Esophagus muscularis mucosa (tissue), 4 donors: ENCODE data around the gene MPV17. TPM values are rescaled to one million over a fixed set of nuclear protein-coding genes. Genes with fewer than 3 reads are reported as not detected.
A peak's percentile ranks its signal among the peaks of the same experiment; 100 is the strongest.

Source experiments
- DNase-seq: peaks from one replicate; pipeline ENCODE4 v3.0.0-alpha.2; 2017; ENCODE audit errors: extremely low spot score
- H3K27ac ChIP-seq, 4 donors: fragments of 200-600 bp; sonication (generic); replicated peaks in 1 of 4; 1 replicate in 3 of 4; 2 replicates in 1 of 4; pipeline ENCODE4 v1.5.1; 2016 to 2019; ENCODE audit warnings: mild to moderate bottlenecking in 1 of 4
- H3K27me3 ChIP-seq, 4 donors: fragments of 200-600 bp; sonication (generic); one replicate each; pipeline versions ENCODE4 v1.5.1 to v1.6.0; 2016 to 2019
- H3K36me3 ChIP-seq, 4 donors: fragments of 200-600 bp; sonication (generic); one replicate each; pipeline ENCODE4 v1.5.1; 2016 to 2019
- H3K4me1 ChIP-seq, 4 donors: fragments of 200-600 bp; sonication (generic); one replicate each; pipeline ENCODE4 v1.5.1; 2016 to 2019
- H3K4me3 ChIP-seq, 4 donors: fragments of 200-600 bp; sonication (generic); 1 replicate in 2 of 4; 2 replicates in 2 of 4; pipeline ENCODE4 v1.5.1; 2016 to 2019; ENCODE audit warnings: mild to moderate bottlenecking in 4 of 4, moderate library complexity in 1 of 4
- H3K9me3 ChIP-seq, 4 donors: fragments of 200-600 bp; sonication (generic); 1 replicate in 3 of 4; 2 replicates in 1 of 4; pipeline ENCODE4 v1.5.1; 2016 to 2019
- EP300 ChIP-seq: sonication (generic); formaldehyde crosslinking; IDR thresholded peaks from one replicate; pipeline ENCODE4 v1.6.1; 2017; ENCODE audit warnings: antibody characterized with exemption
- POLR2A ChIP-seq: fragments of 450-650 bp; IDR thresholded peaks from one replicate; pipeline ENCODE4 v1.6.1; 2017; ENCODE audit warnings: antibody characterized with exemption, moderate library complexity, mild to moderate bottlenecking, low read depth
- POLR2AphosphoS5 ChIP-seq, 2 donors: sonication (generic); formaldehyde crosslinking; IDR thresholded peaks; one replicate each; pipeline ENCODE4 v1.6.1; 2017; ENCODE audit warnings: antibody characterized with exemption in 2 of 2
- WGBS: methylation state at CpG from one replicate; pipeline ENCODE4 v1.1.5; 2018; 5-methylcytosine and 5-hydroxymethylcytosine counted together
- intact Hi-C: fragments of 100-400 bp; cut with DNase I; formaldehyde crosslinking; loops from one replicate; pipeline ENCODE4 v1.15.1; 2023
- total RNA-seq, 4 donors: library from RNA; depleted of rRNA; stranded (reverse); fragments of >200 nt; gene quantifications; one replicate each; pipeline versions ENCODE4 v1.1.0 to v1.2.1, GENCODE V29; 2016
- TF ChIP-seq, protein P1 (sequence below), 3 experiments: fragments of 200-600 bp in 2 of 3; fragments of 450-650 bp in 1 of 3; sonication (generic) in 2 of 3; IDR thresholded peaks; one replicate each; pipeline ENCODE4 v1.5.1; 2017 to 2019; ENCODE audit warnings: antibody characterized with exemption in 3 of 3, mild to moderate bottlenecking in 2 of 3, moderate library complexity in 1 of 3

The MPV17 gene
- total RNA-seq, 4 donors from 2014 or later: 46.7 to 70.2 (median 60.6) TPM

GRCh38 chr2:27312152-27312551 is 10.7 kb downstream of the MPV17 start:
- no peak for DNase-seq
- intact Hi-C loops: no loop called here
- peaks cover 0 to 19% (median 13%) of the 10 kb centered on the region in 4 donors for H3K27me3 ChIP-seq
- H3K4me3 ChIP-seq: no peak overlapping the region
- peaks cover 5 to 18% (median 16%) of the 10 kb centered on the region in 4 donors for H3K4me1 ChIP-seq
- H3K27ac ChIP-seq: no peak overlapping the region
- H3K36me3 ChIP-seq: peaks cover 6 to 64% (median 45%) of the 10 kb centered on the region in 4 donors
- WGBS: 100% methylated on average over 3 of the region's 3 CpGs
- no peaks in the 10 kb centered on the region for H3K9me3 ChIP-seq
- TF ChIP-seq POLR2AphosphoS5 (IDR thresholded peaks at IDR 0.05): no peak
- no peak for TF ChIP-seq EP300
- no peak for TF ChIP-seq POLR2A
- TF ChIP-seq, protein P1, sequence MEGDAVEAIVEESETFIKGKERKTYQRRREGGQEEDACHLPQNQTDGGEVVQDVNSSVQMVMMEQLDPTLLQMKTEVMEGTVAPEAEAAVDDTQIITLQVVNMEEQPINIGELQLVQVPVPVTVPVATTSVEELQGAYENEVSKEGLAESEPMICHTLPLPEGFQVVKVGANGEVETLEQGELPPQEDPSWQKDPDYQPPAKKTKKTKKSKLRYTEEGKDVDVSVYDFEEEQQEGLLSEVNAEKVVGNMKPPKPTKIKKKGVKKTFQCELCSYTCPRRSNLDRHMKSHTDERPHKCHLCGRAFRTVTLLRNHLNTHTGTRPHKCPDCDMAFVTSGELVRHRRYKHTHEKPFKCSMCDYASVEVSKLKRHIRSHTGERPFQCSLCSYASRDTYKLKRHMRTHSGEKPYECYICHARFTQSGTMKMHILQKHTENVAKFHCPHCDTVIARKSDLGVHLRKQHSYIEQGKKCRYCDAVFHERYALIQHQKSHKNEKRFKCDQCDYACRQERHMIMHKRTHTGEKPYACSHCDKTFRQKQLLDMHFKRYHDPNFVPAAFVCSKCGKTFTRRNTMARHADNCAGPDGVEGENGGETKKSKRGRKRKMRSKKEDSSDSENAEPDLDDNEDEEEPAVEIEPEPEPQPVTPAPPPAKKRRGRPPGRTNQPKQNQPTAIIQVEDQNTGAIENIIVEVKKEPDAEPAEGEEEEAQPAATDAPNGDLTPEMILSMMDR (IDR thresholded peaks at IDR 0.05): no peak

- H3K36me3 ChIP-seq: peaks cover 6 to 74% (median 37%) of the 10 kb centered on the region in 4 donors
- no peaks in the 10 kb centered on the region for H3K9me3 ChIP-seq
- H3K4me3 ChIP-seq: no peak overlapping the region
- intact Hi-C loops: no loop called here
- peaks cover 0 to 44% (median 31%) of the 10 kb centered on the region in 4 donors for H3K27me3 ChIP-seq
- H3K27ac ChIP-seq: no peak overlapping the region
- H3K4me1 ChIP-seq: peaks cover 12 to 31% (median 28%) of the 10 kb centered on the region in 4 donors
- WGBS: 94% methylated on average over 6 of the region's 6 CpGs
- TF ChIP-seq, protein P1 (IDR thresholded peaks at IDR 0.05): no peak
- TF ChIP-seq POLR2A: no peak
- TF ChIP-seq EP300: no peak
- no peak for TF ChIP-seq POLR2AphosphoS5 (IDR thresholded peaks at IDR 0.05)
- no peak for DNase-seq
Measured at GRCh38 chr2:27309651-27310050, 13.2 kb downstream of the MPV17 start.

DNA sequence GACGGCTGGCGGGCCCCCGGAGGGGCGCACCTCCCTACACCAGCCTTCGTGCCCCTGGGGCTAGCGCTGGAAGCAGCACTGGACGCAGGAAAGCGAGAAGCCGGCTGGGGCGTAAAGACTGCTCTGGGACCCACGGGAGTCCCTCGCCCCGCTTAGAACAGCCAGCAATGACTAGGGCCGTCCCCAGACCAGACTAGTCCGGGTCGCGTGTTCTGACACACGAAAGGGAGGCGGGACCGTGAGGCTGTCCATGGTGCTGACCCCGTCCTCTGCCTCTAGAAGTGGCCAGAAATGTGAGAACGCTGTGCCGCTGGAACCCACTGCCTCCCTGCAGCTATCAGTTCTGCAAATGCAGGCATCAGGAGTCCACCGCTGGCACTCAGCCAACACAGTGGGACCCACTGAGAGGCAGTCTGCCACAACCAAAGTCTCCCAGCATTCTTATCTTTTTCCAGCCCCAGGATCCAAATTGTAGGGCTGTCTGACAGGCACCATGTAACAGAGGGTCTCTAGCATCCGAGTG is 14.5 kb downstream of the MPV17 start, which contains the start of gene UCN:
Gene UCN, minus strand, starts transcription at position 87 of the 523 bp plus-strand sequence. CDS start 550 bp downstream, outside the sequence.
- TF ChIP-seq POLR2AphosphoS5 (IDR thresholded peaks at IDR 0.05): no peak
- TF ChIP-seq, protein P1 (IDR thresholded peaks at IDR 0.05): no peak
- no peak for TF ChIP-seq EP300
- no peak for TF ChIP-seq POLR2A
- Histone ChIP-seq H3K36me3 (peaks cover 6 to 79% (median 37%) of the 10 kb centered on the region in 4 donors), H3K9me3 (no peaks in the 10 kb centered on the region), H3K4me3 (peak within 1 kb of the TSS in 2 of 4 donors; percentile 16 to 20), H3K4me1 (peaks cover 12 to 31% (median 28%) of the 10 kb centered on the region in 4 donors), H3K27ac (no peak within 1 kb of the TSS), H3K27me3 (peaks cover 0 to 48% (median 31%) of the 10 kb centered on the region in 4 donors)
- 43% methylated on average over 11 of the region's 25 CpGs for WGBS
- DNase-seq: no peak
- intact Hi-C loops: no loop called here

GRCh38 chr2:27307545-27308358 is 15.1 kb downstream of the MPV17 start:
- intact Hi-C loops: no loop called here
- 14% methylated on average over 17 of the region's 75 CpGs for WGBS
- Histone ChIP-seq H3K27me3 (peaks cover 0 to 48% (median 31%) of the 10 kb centered on the region in 4 donors), H3K36me3 (peaks cover 6 to 79% (median 35%) of the 10 kb centered on the region in 4 donors), H3K4me1 (peaks cover 17 to 36% (median 33%) of the 10 kb centered on the region in 4 donors), H3K9me3 (no peaks in the 10 kb centered on the region), H3K4me3 (peak overlapping the region in 2 of 4 donors; percentile 16 to 20), H3K27ac (no peak overlapping the region)
- no peak for TF ChIP-seq POLR2A
- TF ChIP-seq, protein P1 (IDR thresholded peaks at IDR 0.05): no peak
- DNase-seq: no peak
